ENCODE data around the gene GTF2A1L.

GTF2A1L gene, protein sequence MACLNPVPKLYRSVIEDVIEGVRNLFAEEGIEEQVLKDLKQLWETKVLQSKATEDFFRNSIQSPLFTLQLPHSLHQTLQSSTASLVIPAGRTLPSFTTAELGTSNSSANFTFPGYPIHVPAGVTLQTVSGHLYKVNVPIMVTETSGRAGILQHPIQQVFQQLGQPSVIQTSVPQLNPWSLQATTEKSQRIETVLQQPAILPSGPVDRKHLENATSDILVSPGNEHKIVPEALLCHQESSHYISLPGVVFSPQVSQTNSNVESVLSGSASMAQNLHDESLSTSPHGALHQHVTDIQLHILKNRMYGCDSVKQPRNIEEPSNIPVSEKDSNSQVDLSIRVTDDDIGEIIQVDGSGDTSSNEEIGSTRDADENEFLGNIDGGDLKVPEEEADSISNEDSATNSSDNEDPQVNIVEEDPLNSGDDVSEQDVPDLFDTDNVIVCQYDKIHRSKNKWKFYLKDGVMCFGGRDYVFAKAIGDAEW

DNA sequence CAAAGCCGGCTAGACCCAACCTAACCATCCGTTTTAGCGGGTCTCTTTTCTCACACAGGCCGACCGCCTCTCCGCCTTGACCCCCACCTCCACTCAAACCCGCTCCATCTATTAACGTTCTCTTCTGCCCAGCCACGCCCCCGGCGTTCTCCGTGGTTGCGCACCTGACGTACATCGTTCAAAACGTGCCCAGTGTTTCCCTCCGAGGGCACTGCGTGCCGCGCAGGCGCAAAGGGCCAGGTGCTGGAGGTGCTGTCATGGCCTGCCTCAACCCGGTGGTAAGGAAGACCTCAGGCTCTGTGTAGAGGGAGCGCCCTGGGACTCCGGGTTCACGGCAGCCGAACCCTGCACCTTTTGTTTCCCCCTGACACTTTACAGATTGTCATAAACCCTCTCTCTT is at the start of gene GTF2A1L:
Gene GTF2A1L (plus strand): TSS at position 239 of the 400 bp plus-strand sequence. CDS start 19 bp downstream, at position 258.
- TF ChIP-seq, protein P1, sequence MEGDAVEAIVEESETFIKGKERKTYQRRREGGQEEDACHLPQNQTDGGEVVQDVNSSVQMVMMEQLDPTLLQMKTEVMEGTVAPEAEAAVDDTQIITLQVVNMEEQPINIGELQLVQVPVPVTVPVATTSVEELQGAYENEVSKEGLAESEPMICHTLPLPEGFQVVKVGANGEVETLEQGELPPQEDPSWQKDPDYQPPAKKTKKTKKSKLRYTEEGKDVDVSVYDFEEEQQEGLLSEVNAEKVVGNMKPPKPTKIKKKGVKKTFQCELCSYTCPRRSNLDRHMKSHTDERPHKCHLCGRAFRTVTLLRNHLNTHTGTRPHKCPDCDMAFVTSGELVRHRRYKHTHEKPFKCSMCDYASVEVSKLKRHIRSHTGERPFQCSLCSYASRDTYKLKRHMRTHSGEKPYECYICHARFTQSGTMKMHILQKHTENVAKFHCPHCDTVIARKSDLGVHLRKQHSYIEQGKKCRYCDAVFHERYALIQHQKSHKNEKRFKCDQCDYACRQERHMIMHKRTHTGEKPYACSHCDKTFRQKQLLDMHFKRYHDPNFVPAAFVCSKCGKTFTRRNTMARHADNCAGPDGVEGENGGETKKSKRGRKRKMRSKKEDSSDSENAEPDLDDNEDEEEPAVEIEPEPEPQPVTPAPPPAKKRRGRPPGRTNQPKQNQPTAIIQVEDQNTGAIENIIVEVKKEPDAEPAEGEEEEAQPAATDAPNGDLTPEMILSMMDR (IDR thresholded peaks at IDR 0.05; ENCODE audit: insufficient read depth, low read length, missing control alignments) = no peak
- ChIA-PET POLR2A (no interaction called here), CTCF (no interaction called here)
- DNase-seq (ENCODE audit: low read depth, low spot score) = no peak
- H3K4me3 ChIP-seq (ENCODE audit: low read depth, low read length) = no peak within 1 kb of the TSS

DNA sequence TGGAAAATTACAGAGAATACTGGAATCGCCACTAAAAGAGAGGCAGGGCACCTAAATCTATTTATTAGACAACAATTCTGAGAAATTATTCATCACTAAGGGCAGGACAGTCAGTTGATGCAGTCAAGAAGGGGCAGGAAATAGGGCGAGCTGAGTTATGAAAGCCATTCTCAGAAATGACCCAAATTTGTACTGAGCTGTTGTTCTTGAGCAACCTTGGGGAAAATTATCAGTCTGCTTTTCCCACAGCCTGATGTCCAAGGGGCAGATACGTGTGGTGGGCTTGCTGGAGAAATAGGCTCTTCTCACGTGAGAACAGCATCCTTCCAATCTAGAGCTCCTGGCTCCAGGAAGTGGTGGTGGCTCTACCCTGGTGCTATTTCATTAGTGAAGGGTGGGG is 49.1 kb upstream of the GTF2A1L start:
- no peak for DNase-seq (ENCODE audit: low read depth, low spot score)
- CTCF ChIA-PET = interaction anchor here (1.0 to 5.0 kb wide), 7 partner anchors 10 to 98 kb away, joined by 3 to 21 read pairs (median 3); no protein-coding TSS in a partner anchor
- TF ChIP-seq, protein P1 (IDR thresholded peaks at IDR 0.05; ENCODE audit: insufficient read depth, low read length, missing control alignments) = no peak
- no peak overlapping the region for H3K4me3 ChIP-seq (ENCODE audit: low read depth, low read length)
- POLR2A ChIA-PET = no interaction called here

DNA sequence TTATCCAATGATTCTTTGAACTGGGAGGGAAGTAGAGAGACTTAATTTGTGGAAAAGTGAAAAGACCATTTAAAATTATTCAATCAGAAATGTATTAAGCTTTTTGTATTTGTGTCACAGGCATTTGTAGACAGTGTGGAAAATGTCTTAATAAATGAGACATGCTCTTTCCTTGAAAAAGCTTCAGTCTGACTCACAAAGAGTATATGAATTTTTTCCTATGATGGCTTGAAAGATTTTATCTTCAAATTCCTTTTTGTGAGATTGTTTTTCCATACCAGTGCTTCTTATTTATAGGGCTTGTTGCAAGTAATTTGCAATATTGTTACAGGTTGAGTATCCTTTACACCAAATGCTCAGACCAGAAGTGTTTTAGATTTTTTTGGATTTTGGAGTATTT is 48.2 kb upstream of the GTF2A1L start:
- CTCF ChIA-PET = interaction anchor here (1.1 to 5.0 kb wide), 5 partner anchors 11 to 99 kb away, joined by 3 to 21 read pairs (median 4); no protein-coding TSS in a partner anchor
- DNase-seq (ENCODE audit: low read depth, low spot score) = peak; percentile 17

DNA sequence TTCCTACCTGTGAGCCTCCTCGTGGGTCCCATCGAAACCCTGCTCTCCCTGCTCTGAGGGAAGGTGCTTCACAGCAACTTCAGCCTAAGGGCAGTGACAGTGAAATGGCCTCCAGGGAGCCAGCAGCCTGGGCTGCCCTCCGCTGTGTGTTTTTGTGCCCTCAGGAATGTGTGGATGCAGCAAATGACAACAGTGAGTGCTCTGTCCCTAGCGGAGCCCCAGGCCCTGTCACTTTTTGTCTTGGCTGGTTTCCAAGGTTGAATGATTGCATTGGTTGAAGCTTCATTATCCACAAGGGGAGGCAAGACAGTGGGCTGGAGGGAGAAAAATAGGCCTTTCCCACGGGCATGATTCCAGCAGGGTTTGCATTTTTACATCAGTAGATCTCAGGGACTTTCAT is 44.8 kb upstream of the GTF2A1L start:
- H3K4me3 ChIP-seq (ENCODE audit: low read depth, low read length) = no peak overlapping the region
- ChIA-PET POLR2A (no interaction called here), CTCF (interaction anchor here (0.9 to 3.0 kb wide), 2 partner anchors 15 to 27 kb away, joined by 3 to 7 read pairs; no protein-coding TSS in a partner anchor)
- DNase-seq (ENCODE audit: low read depth, low spot score) = no peak
- TF ChIP-seq, protein P1 (IDR thresholded peaks at IDR 0.05; ENCODE audit: insufficient read depth, low read length, missing control alignments) = no peak

More for the DNA sequence above, 48.2 kb upstream of the GTF2A1L start:
- H3K4me3 ChIP-seq (ENCODE audit: low read depth, low read length) = no peak overlapping the region
- POLR2A ChIA-PET = no interaction called here
- TF ChIP-seq, protein P1 (IDR thresholded peaks at IDR 0.05; ENCODE audit: insufficient read depth, low read length, missing control alignments) = no peak

DNA sequence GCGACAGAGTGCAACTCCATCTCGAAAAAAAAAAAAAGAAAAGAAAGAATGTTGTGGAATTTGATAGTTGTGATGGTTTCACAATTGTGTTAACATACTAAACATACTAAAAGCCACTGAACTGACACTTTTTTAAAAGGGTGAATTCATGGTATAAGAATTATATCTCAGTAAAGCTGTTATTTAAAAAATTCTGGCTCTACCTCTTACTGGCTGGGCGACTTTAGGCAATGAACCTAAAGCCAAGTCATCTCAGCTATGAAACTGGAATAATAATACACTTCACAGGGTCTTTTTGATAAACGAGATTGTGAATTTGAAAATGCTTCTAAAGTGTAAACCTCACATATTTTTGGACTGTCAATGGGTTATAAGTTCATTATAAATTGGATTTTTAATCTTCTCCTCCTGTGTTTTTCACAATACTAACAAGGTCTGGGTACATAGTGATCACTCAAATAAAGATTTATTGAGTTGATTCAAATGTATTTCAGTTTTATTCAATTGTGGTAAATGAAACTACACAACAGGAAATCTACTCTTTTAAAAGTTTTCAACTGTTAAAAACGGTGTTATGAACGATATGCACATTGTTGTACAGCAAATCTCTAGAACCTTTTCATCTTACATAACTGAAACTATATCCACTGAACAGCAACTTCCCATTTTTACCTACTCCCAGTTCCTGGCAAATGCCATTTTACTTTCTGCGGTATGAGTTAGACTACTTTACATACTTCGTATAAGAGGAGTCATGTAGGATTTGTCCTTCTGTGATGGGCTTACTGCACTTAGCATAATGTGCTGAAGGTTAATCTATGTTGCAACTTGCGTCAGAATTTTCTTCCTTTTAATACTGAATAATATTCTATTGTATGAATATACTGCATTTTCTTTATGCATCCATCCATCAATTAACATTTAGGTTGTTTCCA is 43.0 kb upstream of the GTF2A1L start:
- POLR2A ChIA-PET = no interaction called here
- TF ChIP-seq, protein P1 (IDR thresholded peaks at IDR 0.05; ENCODE audit: insufficient read depth, low read length, missing control alignments) = no peak
- no peak overlapping the region for H3K4me3 ChIP-seq (ENCODE audit: low read depth, low read length)
- DNase-seq (ENCODE audit: low read depth, low spot score) = no peak
- CTCF ChIA-PET = no interaction called here

All from AG04449 (cell line).